ENCODE results near the gene CCNB1IP1.

The CCNB1IP1 gene

DNA sequence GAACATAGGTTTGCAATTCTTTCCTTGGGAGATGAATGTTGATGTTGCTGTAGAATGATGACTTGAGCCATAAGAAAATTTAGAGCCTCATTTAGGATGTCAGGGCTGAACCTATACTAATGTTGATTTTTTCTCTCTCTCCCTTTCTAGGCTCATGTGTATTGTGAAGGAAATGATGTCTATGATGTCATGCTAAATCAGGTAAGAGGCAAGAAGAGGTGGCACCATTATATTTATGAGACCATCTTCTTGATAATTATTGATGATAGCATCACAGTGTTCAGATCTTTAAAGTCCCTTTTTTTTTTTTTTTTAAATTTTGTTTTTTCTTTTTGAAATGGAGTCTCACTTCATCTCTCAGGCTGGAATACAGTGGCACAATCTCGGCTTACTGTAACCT lies 13.6 kb upstream of the CCNB1IP1 start:
- no peak for TF ChIP-seq TCF4 (CRISPR knock-in tag; IDR thresholded peaks at IDR 0.05; ENCODE audit: borderline replicate concordance)
- TF ChIP-seq SNAI2 (CRISPR knock-in tag; IDR thresholded peaks at IDR 0.05): no peak
- no peak for TF ChIP-seq ZNF8 (CRISPR knock-in tag; IDR thresholded peaks at IDR 0.05)
- no peak for TF ChIP-seq ZFP3 (CRISPR knock-in tag; IDR thresholded peaks at IDR 0.05)
- no peak for TF ChIP-seq ZFP30 (CRISPR knock-in tag; IDR thresholded peaks at IDR 0.05)
- no peak for TF ChIP-seq ESRRG (CRISPR knock-in tag; IDR thresholded peaks at IDR 0.05)
- TF ChIP-seq ZNF565 (CRISPR knock-in tag; conservative IDR thresholded peaks at IDR 0.05; ENCODE audit: low read depth): no peak
- no peak for TF ChIP-seq ZC3H10 (CRISPR knock-in tag; IDR thresholded peaks at IDR 0.05)
- TF ChIP-seq BACH2 (CRISPR knock-in tag; IDR thresholded peaks at IDR 0.05; ENCODE audit: borderline replicate concordance): no peak
- TF ChIP-seq, protein P1, sequence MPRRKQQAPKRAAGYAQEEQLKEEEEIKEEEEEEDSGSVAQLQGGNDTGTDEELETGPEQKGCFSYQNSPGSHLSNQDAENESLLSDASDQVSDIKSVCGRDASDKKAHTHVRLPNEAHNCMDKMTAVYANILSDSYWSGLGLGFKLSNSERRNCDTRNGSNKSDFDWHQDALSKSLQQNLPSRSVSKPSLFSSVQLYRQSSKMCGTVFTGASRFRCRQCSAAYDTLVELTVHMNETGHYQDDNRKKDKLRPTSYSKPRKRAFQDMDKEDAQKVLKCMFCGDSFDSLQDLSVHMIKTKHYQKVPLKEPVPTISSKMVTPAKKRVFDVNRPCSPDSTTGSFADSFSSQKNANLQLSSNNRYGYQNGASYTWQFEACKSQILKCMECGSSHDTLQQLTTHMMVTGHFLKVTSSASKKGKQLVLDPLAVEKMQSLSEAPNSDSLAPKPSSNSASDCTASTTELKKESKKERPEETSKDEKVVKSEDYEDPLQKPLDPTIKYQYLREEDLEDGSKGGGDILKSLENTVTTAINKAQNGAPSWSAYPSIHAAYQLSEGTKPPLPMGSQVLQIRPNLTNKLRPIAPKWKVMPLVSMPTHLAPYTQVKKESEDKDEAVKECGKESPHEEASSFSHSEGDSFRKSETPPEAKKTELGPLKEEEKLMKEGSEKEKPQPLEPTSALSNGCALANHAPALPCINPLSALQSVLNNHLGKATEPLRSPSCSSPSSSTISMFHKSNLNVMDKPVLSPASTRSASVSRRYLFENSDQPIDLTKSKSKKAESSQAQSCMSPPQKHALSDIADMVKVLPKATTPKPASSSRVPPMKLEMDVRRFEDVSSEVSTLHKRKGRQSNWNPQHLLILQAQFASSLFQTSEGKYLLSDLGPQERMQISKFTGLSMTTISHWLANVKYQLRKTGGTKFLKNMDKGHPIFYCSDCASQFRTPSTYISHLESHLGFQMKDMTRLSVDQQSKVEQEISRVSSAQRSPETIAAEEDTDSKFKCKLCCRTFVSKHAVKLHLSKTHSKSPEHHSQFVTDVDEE (CRISPR knock-in tag; IDR thresholded peaks at IDR 0.05): no peak
- TF ChIP-seq, protein P2, sequence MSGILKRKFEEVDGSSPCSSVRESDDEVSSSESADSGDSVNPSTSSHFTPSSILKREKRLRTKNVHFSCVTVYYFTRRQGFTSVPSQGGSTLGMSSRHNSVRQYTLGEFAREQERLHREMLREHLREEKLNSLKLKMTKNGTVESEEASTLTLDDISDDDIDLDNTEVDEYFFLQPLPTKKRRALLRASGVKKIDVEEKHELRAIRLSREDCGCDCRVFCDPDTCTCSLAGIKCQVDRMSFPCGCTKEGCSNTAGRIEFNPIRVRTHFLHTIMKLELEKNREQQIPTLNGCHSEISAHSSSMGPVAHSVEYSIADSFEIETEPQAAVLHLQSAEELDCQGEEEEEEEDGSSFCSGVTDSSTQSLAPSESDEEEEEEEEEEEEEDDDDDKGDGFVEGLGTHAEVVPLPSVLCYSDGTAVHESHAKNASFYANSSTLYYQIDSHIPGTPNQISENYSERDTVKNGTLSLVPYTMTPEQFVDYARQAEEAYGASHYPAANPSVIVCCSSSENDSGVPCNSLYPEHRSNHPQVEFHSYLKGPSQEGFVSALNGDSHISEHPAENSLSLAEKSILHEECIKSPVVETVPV (CRISPR knock-in tag; IDR thresholded peaks at IDR 0.05): no peak
- no peak for TF ChIP-seq CSDC2 (CRISPR knock-in tag; IDR thresholded peaks at IDR 0.05)
- TF ChIP-seq, protein P3, sequence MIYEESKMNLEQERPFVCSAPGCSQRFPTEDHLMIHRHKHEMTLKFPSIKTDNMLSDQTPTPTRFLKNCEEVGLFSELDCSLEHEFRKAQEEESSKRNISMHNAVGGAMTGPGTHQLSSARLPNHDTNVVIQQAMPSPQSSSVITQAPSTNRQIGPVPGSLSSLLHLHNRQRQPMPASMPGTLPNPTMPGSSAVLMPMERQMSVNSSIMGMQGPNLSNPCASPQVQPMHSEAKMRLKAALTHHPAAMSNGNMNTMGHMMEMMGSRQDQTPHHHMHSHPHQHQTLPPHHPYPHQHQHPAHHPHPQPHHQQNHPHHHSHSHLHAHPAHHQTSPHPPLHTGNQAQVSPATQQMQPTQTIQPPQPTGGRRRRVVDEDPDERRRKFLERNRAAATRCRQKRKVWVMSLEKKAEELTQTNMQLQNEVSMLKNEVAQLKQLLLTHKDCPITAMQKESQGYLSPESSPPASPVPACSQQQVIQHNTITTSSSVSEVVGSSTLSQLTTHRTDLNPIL (CRISPR knock-in tag; IDR thresholded peaks at IDR 0.05; ENCODE audit: low read depth): no peak
- no peak for TF ChIP-seq GLIS3 (CRISPR knock-in tag; IDR thresholded peaks at IDR 0.05)
- ATAC-seq: no peak

DNA sequence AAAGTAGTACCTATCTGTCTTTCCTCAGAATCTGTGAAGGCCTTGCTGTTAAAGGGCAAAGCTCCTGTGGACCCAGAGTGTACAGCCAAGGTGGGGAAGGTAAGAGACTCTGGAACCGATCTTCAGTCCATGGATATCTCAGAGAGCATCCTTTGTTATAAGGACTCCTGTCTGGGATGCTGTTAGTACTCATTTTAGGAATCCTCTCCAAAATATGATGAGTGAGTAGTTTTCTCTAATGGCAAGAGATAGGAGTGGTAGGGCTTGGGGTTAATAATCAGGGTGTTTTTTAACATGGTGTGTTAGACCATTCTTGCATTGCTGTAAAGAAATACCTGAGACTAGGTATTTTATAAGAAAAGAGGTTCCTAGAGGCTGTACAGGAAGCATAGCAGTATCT lies 12.3 kb upstream of the CCNB1IP1 start:
- TF ChIP-seq PPARA (CRISPR knock-in tag; IDR thresholded peaks at IDR 0.05; ENCODE audit: borderline replicate concordance) (no peak), BACH2 (CRISPR knock-in tag; IDR thresholded peaks at IDR 0.05; ENCODE audit: borderline replicate concordance) (no peak), TCF4 (CRISPR knock-in tag; IDR thresholded peaks at IDR 0.05; ENCODE audit: borderline replicate concordance) (no peak), ZC3H10 (CRISPR knock-in tag; IDR thresholded peaks at IDR 0.05) (no peak), ISL1 (CRISPR knock-in tag; IDR thresholded peaks at IDR 0.05) (no peak), ZNF70 (CRISPR knock-in tag; IDR thresholded peaks at IDR 0.05) (no peak), OSR1 (CRISPR knock-in tag; IDR thresholded peaks at IDR 0.05) (no peak), ZFP30 (CRISPR knock-in tag; IDR thresholded peaks at IDR 0.05) (no peak), SNAI2 (CRISPR knock-in tag; IDR thresholded peaks at IDR 0.05) (no peak)
- TF ChIP-seq, protein P4, sequence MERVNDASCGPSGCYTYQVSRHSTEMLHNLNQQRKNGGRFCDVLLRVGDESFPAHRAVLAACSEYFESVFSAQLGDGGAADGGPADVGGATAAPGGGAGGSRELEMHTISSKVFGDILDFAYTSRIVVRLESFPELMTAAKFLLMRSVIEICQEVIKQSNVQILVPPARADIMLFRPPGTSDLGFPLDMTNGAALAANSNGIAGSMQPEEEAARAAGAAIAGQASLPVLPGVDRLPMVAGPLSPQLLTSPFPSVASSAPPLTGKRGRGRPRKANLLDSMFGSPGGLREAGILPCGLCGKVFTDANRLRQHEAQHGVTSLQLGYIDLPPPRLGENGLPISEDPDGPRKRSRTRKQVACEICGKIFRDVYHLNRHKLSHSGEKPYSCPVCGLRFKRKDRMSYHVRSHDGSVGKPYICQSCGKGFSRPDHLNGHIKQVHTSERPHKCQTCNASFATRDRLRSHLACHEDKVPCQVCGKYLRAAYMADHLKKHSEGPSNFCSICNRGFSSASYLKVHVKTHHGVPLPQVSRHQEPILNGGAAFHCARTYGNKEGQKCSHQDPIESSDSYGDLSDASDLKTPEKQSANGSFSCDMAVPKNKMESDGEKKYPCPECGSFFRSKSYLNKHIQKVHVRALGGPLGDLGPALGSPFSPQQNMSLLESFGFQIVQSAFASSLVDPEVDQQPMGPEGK (CRISPR knock-in tag; IDR thresholded peaks at IDR 0.05; ENCODE audit: borderline replicate concordance): no peak
- TF ChIP-seq, protein P3 (CRISPR knock-in tag; IDR thresholded peaks at IDR 0.05; ENCODE audit: low read depth): no peak
- TF ChIP-seq, protein P2 (CRISPR knock-in tag; IDR thresholded peaks at IDR 0.05): no peak
- no peak for ATAC-seq

DNA sequence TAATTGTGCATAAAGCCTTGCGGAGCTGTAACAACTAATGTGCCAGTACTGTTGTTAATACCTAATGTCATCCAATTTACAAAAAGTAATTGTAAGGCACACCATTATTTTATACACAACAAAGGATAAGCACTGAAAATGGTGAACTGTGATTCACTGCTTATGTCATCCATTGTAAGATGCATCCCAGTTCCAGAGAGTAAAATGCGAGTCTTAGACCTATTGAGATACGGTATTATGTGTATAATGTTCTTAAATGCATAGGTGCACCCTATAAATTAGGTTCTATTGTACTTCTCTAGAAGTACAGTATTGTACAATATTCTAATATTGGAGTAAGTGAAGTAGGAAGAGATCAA lies 10.8 kb upstream of the CCNB1IP1 start:
- ATAC-seq: no peak
- TF ChIP-seq RARB (CRISPR knock-in tag; IDR thresholded peaks at IDR 0.05): no peak

All from SK-N-SH treated with all-trans-retinoic acid at 6 μM for 48 hours (cell line).